HG03064 (cell line): ENCODE results near the gene FBXW11.
A peak's percentile ranks its signal among the peaks of the same experiment; 100 is the strongest.

Source experiments
- ATAC-seq: cut with Tn5 transposase; IDR thresholded peaks from one replicate; pipeline ENCODE4 v1.9.1; 2021; ENCODE audit warnings: low read depth; ENCODE audit not compliant: unreplicated experiment

The FBXW11 gene

GRCh38 chr5:172006321-172007174 lies at the start of gene FBXW11:
Gene FBXW11 (minus strand): TSS chr5:172006638. CDS start chr5:172006502, 136 bp downstream.
- ATAC-seq, result peak; percentile 80

GRCh38 chr5:172055996-172056395 lies 49.6 kb upstream of the FBXW11 start:
- no peak for ATAC-seq

GRCh38 chr5:172055421-172055820 lies 49.0 kb upstream of the FBXW11 start:
- ATAC-seq, result no peak

GRCh38 chr5:172054611-172055153 lies 48.2 kb upstream of the FBXW11 start:
- no peak for ATAC-seq

GRCh38 chr5:172052450-172053236 lies 46.2 kb upstream of the FBXW11 start:
- no peak for ATAC-seq

GRCh38 chr5:172051643-172052339 lies 45.4 kb upstream of the FBXW11 start:
- ATAC-seq, result no peak

- no peak for ATAC-seq
Measured at GRCh38 chr5:172050080-172050479, 43.6 kb upstream of the FBXW11 start.

GRCh38 chr5:172049226-172049796 lies 42.9 kb upstream of the FBXW11 start:
- no peak for ATAC-seq

GRCh38 chr5:172048539-172049101 lies 42.2 kb upstream of the FBXW11 start:
- ATAC-seq, result no peak

GRCh38 chr5:172048170-172048422 lies 41.7 kb upstream of the FBXW11 start:
- ATAC-seq, result no peak

GRCh38 chr5:172046593-172046992 lies 40.2 kb upstream of the FBXW11 start:
- no peak for ATAC-seq

- ATAC-seq, result no peak
Measured at GRCh38 chr5:172045315-172045632, 38.8 kb upstream of the FBXW11 start.

- ATAC-seq, result no peak
Measured at GRCh38 chr5:172044631-172045314, 38.3 kb upstream of the FBXW11 start.

- ATAC-seq, result no peak
Measured at GRCh38 chr5:172043865-172044264, 37.4 kb upstream of the FBXW11 start.

GRCh38 chr5:172042183-172042582 lies 35.7 kb upstream of the FBXW11 start:
- ATAC-seq, result no peak

- no peak for ATAC-seq
Measured at GRCh38 chr5:172038167-172038566, 31.7 kb upstream of the FBXW11 start.

- ATAC-seq, result no peak
Measured at GRCh38 chr5:172035049-172035448, 28.6 kb upstream of the FBXW11 start.

- no peak for ATAC-seq
Measured at GRCh38 chr5:172031894-172032461, 25.5 kb upstream of the FBXW11 start.

- ATAC-seq, result no peak
Measured at GRCh38 chr5:172029876-172030275, 23.4 kb upstream of the FBXW11 start.

- no peak for ATAC-seq
Measured at GRCh38 chr5:172028167-172028566, 21.7 kb upstream of the FBXW11 start.
